Fibroblast of skin of abdomen (primary cell): Measurements from ENCODE around the gene SULT4A1.
"Not testable (repeated sequence)": the region's sequence is repeated elsewhere in the genome, so short reads cannot be mapped to it uniquely, and the experiment has no call there.

ENCODE experiments used
- DNase-seq: peaks from one replicate; pipeline ENCODE4 v3.0.0-alpha.2; 2013

The SULT4A1 gene

DNA sequence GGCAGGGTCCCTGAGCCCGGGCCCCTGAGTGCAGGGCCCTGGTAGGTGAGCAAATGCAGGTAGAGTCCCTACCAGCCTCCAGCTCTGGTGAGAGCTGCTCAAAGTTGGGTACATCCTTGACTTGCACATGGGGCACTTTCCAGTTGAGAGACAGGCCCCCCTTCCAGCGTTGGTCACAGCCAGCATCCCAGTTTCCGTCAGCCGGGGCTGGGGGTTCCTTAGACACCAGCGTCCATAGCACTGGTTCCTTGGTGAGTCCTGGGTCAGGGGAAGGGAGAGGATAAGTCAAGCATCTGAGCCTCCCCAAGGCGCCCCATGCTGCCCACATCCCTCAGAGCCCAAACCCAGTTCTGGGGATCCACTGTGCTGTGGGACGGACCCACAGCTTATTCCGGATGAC is 23.9 kb upstream of the SULT4A1 start:
- no peak for DNase-seq

DNA sequence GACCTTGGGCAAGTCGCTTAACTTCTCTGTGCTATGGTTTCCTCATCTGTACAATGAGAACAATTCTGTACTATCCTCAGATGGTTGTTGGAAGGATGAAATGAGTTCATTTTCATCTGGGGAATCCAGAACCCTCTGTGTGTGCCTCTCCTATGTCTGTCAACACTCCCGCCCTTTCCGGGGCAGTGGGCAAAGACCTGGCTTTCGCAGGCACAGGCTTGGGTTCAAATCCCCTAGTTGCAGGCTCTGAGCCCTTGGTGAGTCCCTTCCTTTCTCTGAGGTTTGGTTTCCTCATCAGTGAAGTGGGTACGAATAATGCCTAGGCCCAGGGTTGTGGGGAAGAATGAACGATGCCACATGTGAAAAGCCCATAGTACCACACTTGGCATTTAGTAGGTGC is 23.5 kb upstream of the SULT4A1 start:
- DNase-seq = no peak

GRCh38 chr22:43885319-43885671 is 23.0 kb upstream of the SULT4A1 start:
- DNase-seq = no peak

GRCh38 chr22:43884600-43885318 is 22.4 kb upstream of the SULT4A1 start:
- peak; percentile 28 for DNase-seq

DNA sequence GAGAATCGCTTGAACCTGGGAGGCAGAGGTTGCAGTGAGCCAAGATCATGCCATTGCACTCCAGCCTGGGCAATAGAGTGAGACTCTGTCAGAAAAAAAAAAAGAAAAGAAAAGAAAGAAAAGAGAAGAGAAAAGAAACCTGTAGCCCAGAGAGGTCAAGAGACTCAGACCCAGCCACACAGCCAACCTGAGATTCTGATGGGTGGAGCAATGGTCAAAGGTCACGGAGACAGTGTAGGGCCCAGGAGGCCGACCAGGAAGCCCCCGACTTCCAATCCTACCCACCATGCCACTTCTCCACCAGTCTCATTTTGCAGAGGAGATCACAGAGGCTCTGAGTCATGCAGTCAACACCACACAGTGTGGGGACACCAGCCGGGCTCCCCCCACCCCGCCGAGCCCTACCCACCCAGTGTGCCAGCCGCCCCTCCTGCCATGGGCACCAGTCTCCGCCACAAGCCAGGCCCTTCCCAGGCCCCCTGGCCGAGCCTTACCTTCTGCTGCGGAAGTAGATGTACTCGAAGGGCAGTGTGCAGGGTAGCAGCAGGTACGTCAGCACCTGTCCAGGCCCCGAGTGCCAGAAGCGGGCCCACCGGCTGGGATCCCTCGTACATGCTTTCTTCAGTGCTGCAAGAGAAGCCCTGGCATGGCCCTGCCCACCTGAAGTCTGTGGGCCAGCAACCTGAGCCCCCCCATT is 21.6 kb upstream of the SULT4A1 start:
- no peak for DNase-seq

- DNase-seq = peak; percentile 45
These were observed 20.8 kb upstream of the SULT4A1 start for GRCh38 chr22:43883012-43883661.

GRCh38 chr22:43882122-43882767 is 19.9 kb upstream of the SULT4A1 start:
- DNase-seq = no peak

DNA sequence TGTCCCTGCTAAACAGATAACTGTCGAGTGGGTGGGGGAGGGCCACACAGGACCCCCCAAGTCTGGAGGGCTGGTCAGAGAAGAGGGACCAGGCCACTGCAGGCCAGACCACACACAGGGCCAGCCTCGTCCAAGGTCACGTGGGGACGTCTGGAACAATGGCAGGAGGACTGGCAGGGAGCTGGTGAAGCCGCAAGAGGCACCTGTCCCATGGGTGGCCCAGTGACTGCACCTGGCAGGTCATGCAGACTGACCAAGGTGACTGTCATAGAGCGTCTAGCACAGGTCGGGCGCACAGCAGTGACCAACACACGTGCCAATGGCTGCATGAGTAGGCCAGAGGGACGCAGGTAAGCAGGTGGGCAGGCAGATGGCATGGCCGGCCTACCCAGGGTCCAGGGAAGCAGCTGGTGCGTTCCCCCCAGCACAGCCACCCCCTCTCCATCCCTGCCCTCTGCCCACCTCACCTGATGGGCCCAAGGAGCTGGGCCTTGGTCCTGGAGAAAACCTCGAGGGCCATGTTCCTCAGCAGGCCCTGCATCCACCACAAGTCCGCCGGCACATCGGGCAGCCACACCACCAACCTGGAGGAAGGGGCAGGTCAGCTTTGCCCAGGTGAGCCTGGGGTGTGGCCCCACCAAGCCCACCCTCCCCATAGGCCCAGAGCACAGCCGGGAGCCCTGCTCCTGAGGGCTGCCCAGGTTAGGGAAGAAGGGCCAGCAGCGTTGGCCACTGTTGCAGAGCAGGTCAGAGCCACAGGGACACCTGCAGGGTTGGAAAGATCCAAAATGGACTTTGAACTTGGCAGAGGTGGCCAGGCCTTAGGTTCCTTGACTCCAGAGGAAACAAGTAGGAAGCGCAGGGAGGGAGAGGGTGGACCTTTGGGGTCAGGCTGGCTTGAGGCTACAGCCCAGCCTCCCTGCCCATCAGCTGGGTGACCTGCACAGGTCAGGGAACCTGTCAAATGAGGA is 19.1 kb upstream of the SULT4A1 start:
- no peak for DNase-seq

- no peak for DNase-seq
These were observed 18.3 kb upstream of the SULT4A1 start for GRCh38 chr22:43880541-43880991.

DNA sequence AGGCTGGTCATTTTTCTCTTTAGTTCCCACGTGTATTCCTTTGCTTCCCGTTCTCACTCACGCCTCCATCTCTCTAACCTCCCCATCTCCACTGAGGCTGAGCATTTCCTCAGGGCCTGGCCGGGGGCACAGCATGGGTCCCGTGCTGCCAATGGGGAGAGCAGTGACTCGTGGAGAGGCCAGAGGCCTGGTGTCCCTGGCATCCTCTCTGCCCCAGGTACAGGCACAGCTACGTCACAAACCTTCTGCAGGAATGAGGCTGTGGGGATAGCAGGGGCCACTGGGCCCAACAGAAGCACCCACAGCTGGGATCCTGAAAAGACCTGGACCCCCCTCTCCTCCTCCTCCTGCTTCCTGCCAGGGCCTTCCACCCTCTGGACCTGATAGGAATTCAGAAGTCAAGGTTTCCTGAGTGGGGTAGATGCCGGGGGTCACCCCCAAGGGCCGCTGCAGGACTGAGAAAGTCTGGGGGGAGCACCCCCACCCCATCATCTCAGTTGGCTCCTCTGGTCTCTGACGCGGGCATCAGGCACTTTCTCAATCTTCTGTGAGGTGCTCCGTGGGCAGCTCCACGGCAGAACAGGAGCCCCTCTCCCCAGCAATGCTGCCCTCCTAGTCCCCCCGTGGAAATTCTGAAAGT is 17.7 kb upstream of the SULT4A1 start:
- DNase-seq = no peak

- DNase-seq = no peak
These were observed 16.7 kb upstream of the SULT4A1 start for GRCh38 chr22:43878831-43879550.

DNA sequence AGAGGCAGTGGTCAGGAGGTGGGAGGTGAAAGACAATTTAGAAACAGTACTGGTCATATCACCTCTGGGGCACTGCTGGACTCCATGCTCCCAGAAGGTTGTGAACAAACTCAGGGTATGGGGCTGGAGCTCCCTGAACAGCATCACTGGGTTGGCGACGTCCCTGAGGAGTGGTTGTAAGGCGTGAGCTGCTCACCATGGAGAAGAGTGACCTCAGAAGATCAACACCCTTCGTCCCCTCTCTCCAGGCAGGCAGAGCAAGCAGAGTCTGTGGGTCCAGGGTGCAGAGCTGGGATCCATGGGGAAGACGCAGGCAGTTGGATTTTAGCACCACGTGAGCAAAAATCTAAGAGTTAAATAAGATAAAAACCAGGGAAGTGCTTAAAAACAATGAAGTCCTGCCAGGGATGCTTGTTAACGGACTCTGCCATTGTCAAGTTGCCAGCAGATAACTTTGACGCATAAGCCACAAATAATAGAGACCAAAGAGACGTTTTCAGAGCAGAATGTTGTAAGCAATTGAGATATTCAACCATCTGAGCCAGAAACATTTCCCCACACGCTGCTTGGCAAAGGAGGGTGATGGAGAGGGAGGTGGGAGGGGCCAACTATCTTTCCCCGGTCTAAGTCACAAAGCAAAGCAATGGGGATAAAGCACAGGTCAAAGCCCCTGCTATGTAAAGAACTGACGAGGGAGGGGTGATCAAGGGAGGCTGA is 15.9 kb upstream of the SULT4A1 start:
- DNase-seq = no peak

- no peak for DNase-seq
These were observed 14.7 kb upstream of the SULT4A1 start for GRCh38 chr22:43876866-43877509.

GRCh38 chr22:43869799-43870198 is 7.5 kb upstream of the SULT4A1 start:
- DNase-seq = no peak

- DNase-seq = not testable (repeated sequence)
These were observed 6.7 kb upstream of the SULT4A1 start for GRCh38 chr22:43869001-43869400.

GRCh38 chr22:43867839-43868635 is 5.7 kb upstream of the SULT4A1 start:
- peak; percentile 65 for DNase-seq

DNA sequence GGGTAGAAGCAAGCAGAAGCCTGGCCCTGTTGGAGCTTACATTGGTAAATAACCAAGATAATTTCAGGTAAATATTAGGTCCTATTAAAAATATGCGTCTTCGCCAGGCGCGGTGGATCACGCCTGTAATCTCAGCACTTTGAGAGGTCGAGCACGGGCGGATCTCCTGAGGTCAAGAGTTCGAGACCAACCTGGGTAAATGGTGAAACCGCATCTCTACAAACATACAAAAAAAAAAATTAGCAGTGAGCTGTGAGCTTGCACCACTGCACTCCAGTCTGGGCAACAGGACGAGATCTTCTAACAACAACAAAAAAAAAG is 529 bp upstream of the SULT4A1 start:
- no peak for DNase-seq

- DNase-seq = peak; percentile 26
These were observed 784 bp downstream of the SULT4A1 start for GRCh38 chr22:43861529-43861928.

GRCh38 chr22:43860831-43861230 is 1.5 kb downstream of the SULT4A1 start:
- no peak for DNase-seq
